Amniotic stem cell (primary cell): ENCODE results near the gene FAM193A.
"Not testable (repeated sequence)": the region's sequence is repeated elsewhere in the genome, so short reads cannot be mapped to it uniquely, and the experiment has no call there.

Source experiments
- DNase-seq: peaks from one replicate; lab custom pipeline; 2025; lab: John Stamatoyannopoulos, UW

The FAM193A gene

DNA sequence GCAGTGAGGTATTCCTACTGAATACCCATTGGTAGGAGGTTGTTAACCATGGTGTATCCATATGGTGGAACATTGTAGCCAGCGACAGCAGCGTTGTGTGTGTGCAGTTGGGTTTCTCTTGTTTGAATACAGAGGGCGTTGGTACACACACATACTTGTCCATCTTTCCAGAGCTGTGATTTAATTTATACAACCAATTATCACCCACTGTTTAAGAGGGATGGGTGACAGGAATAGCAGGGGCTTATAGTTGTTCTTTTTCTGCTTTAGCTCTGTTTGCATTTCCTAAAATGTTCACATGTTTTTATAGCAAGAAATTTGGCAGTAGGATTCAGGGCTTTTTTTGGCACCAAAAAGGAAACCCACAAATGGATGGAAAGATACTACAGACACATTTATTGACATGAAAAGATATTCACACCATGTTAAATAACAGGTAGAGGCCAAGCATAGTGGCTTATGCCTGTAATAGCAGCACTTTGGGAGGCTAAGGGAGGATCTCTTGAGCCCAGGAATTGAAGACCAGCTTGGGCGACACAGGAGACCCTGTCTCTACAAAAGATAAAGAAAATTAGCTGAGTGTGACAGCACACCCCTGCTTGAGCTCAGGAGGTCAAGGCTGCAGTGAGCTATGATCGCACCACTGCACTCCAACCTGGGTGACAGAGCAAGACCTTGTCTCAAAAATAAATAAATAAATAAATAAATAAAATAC, 159.1 kb downstream of the FAM193A start:
- DNase-seq = no peak

DNA sequence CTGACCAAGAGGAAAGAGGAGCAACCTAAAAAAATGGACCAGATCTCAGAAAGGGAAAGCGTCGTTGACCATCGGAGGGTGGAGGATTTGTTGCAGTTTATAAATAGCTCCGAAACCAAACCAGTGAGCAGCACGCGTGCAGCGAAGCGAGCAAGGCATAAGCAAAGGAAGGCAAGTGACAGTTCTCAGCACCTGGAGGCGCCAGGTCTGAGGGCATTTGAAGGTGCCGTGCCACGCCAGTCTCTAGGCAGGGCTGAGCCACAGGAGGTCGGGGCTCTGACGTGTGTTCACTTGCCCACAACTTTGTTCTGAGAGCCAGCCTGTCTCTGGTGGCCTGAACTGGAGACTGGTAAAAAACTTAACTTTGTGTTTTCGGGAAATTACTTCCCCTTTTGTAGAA, 160.0 kb downstream of the FAM193A start:
- no peak for DNase-seq

DNA sequence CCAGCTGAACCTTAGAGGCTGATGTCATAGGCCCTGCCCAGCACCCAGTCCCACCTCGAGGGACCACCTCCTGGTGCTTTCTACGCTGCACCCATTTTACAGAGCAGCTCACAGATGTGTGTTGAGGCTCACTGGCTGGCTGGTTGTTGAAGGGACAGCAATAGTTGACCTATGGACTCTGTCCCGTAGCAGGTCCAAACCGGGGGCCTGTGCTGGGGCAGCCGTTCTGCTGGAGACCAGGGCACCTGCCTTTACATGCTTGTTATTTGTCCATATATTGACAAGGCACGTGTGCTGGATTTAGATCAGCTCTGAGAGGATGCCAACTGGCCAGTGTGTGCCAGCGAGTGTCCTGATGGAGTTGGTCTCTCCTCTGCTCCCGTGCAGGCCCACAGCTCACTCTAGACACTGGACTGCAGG, 161.6 kb downstream of the FAM193A start:
- DNase-seq = no peak

DNA sequence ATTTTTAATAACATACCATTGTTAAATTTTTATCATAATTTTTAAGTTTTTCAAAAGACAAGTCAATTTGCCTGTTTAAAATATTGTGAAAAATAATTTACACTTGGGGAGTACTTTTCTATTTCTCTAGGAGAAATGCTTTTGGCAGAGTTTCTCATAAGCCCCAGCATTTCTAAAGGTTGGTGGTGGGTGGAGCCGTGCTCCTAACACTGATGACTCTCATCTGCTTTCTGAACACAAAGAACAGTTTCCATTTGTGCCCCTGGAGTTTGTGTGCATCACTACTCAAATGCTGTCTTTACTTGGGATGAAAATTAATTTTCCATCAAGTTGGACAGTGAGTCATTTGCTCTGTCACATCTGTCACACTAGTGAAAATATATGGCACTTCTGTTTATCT, 162.1 kb downstream of the FAM193A start:
- DNase-seq = no peak

DNA sequence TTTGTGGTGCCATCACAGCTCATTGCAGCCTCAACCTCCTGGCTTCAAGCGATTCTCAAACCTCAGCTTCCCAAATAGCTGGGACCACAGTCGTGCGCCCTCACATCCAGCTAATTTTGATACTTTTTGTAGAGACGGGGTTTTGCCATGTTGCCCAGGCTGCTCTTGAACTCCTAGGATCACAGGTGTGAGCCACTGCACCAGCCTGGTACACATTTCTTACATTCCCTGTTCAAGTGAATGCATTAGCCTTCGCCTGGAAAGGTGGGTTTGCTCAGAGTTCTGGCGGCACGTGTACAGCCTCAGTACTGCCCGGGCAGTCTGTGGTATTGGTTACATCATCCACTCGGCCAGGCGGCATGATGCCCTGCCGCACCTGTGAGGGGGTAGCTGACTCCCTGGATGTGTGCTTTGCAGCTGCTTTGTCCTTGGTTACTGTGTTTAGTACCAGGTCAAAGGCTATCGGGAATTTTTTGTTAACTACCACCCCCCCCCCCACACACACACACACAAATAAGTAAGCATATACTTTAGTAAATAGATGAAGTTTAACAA, 162.6 kb downstream of the FAM193A start:
- no peak for DNase-seq

DNA sequence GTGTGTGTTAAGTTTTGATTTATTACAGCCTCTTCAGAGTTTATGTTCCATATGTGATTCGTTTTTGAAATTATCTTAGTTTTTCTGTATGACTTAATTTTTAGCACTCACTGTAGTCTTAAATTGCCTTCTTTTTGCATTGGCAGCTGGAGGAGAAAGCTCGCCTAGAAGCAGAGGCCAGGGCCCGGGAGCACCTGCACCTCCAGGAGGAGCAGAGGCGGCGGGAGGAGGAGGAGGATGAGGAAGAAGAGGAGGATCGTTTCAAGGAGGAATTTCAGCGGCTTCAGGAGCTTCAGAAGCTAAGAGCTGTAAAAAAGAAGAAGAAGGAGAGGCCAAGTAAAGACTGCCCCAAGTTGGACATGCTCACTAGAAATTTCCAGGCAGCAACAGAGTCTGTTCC, 163.1 kb downstream of the FAM193A start:
- no peak for DNase-seq

DNA sequence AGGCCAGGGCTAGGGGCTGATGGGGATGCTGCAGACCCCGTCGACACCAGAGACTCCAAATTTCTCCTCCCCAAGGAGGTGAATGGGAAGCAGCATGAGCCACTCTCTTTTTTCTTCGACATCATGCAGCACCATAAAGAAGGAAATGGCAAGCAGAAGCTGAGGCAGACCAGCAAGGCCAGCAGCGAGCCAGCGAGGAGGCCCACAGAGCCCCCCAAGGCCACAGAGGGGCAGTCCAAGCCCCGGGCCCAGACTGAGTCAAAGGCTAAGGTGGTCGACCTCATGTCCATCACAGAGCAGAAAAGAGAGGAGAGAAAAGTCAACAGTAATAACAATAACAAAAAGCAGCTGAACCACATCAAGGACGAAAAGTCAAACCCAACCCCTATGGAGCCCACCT, 163.6 kb downstream of the FAM193A start:
- DNase-seq = no peak

DNA sequence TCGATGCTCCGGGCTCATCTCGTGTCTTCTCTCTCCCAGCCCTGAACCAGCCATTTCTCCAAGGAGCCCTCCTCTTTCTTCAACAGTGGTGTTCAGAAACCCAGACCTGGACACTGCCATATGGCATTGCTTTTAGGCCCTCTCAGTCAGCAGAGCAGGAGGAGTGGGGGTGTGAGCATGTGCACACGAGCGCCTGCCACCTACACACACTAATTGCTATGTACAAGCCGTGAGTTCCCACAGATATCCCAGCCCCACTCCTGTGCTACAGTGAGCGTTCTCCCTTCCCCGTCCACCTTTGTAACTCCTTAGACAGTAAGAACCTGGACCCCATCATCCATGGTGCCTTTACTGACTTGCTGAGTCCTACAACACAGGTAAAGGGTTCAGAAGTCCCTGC, 165.9 kb downstream of the FAM193A start:
- DNase-seq = no peak

DNA sequence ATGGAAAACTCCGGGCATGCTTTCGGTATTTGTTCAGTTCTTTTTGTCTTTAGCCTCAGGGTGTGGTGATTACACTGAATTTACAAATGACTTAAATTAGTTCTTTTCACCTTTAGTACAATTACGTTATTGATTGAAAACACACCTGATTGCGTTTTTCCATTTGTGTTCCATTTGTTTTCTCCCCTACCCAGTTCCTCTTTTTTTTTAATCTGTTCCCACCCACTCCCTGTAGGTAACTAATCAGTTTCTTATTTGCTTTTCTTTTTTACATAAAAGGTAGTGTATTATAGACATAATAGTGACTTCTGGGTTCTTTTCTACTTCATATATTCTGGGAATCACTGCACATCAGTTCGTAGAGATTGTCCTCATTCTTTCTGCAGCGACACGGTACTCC, 166.3 kb downstream of the FAM193A start:
- DNase-seq = no peak

DNA sequence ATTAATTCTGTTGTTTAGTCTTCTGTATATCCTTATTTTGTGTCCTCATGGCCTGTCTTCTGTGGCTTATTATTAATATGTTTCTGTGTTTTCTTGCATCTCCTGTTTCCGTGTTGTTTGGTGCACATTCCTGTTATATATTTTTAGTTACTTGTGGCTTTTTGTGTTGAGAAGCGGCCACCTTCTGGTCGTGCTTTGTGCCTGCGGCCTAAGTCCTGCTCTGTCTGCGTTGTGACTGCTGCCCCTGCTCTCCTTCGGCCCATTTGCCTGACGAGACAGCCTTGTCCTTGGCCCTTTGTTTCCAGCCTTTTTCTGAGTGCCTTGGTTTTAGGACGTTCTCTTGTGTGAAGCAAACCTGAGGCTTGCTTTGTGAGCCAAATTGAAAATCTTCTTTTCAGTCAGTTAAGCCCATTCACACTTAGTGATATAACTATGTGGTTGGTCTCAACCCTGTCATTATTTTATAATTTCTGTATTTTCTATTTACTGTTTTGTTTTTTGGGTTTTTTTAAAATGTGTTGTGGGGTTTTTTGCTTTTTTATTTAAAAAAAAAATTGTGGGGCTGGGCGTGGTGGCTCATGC, 175.9 kb downstream of the FAM193A start:
- DNase-seq = no peak

DNA sequence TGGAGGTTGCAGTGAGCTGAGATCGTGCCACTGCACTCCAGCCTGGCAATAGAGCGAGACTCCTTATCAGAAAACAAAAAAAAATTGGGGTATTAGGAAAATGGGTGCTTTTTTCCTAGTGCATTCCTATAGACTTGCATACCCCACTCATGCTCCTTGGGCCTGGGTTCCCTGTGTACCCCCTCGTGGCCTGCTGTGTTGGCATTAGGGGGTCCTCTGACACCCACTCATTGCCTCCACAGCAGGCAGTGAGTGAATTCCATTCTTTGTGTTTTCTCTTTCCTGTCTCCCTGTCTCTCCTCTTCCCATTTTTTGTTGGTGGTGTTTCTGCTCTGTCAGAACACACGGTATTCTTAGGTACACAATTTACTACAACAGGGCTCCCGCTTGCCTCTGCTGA, 176.9 kb downstream of the FAM193A start:
- no peak for DNase-seq

DNA sequence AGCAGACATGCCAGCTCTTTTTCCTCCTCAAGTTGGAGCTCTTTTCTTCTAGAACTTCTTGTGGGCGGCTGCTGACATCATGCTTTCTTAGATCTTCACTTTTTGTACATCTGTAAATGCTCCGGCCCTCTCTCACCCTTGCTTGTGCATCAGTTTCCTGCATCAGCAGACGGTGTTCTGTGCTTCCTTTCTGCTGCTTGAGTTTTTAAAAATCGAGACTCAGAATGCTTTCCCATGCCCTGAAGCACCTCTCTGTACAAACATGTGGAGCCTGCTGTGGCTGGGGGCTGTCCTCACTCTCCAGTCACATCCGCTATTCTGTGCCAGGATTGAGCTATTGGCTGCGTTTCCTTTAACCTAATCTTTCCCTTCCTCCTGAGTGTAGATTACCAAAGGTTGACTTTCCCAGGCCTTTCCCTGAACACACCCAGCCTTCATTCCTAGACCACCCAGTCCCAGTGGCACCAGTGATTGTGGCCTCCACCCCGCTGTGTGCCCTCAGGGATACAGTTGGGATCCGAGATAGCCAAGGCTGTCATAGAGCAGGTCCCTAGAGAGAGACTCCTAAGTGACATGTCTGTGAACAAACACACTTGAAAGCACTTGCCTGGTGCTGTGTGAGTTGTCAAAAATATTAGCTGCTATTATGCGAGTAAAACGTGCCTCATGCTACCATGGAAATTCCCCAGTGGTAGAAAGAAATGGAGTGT, 177.8 kb downstream of the FAM193A start:
- no peak for DNase-seq

DNA sequence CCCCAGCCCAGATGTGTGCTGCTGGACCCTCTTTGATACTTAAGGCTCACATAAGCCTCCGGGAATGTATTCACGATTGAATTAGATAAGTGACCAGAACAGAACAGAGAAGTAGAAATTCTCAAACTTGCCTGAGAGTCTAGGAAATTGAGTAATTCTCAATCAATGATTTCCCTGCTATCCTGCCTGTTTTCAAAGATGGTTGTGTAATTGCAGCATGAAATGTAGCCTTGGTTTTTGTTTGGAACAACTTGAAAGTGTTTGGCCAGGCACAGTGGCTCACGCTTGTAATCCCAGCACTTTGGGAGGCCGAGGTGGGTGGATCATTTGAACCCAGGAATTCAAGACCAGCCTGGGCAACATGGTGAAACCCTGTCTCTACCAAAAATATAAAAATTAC, 178.5 kb downstream of the FAM193A start:
- DNase-seq = no peak

DNA sequence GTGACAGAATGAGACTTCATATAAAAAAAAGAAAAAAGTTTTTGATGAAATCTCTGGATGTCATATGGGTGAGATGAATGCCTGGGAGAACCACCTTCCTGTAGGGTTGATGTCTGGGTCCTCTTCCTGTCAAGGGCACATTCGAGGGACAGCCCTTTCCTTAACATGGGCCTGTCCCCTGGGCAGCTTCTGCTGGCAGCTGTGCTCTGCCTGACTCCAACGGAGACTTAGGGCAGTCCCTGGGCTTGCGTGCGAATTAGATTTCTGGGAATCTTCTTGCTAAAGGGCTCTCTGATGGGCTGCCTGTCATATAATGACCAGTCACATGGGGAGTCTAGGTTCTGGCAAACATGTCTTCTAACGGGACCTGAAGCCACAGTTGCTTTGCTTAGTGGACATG, 179.0 kb downstream of the FAM193A start:
- DNase-seq = no peak

DNA sequence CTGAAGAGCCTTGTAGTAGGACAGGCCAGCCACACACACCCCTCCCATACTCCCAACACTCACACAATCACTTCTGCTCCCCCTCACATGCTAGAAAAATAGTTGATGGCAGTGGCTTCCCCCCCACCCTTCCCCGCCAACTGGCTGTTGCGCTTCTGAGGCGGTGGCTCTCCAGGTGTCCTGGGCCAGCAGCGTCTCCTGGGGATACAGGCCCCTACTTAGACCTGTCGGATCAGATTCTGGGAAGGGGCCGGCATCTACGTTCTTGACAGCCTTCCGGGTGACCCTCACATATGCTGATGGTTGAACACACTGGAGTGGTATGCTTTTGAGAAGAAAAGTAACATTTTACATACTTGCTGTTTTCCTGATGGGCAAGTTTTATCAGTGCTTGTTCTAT, 179.8 kb downstream of the FAM193A start:
- DNase-seq = no peak

DNA sequence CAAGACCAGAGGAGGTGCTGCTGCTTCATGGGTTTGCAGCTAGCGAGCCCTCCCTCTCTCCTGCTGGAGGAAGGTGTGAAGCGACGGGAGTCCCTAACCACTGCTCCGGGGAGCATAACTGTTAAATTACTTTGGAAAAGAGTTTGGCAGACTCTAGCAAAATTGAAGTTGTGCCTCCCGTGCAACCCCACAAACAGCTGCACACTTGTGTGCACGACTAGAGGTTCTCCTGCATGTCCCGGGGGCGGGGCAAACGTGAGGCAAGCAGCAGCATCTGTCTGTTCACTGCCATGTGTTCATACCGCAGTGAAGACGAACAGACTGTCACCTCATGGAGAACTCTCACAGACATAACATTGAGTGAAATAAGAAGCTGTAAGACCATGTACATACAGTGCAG, 185.1 kb downstream of the FAM193A start:
- no peak for DNase-seq

DNA sequence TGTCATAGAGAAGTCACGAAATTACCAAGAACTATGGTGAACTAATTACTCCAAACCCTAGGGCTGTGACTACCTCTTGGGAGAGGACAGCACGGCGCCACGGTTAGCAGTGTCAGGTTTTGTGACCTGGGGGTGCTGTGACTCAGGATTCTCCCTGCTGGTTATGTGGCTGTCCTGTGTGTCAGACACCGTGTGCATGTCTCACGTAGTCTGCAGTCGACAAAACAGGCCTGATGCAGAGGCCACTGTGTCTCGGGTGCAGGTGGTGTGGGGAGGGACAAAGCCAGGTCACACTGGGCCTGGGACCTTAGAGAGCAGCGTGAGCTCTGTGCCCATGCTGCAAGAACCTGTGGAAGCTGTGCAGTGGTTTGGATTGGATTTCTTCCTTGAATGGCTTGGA, 185.6 kb downstream of the FAM193A start:
- no peak for DNase-seq

DNA sequence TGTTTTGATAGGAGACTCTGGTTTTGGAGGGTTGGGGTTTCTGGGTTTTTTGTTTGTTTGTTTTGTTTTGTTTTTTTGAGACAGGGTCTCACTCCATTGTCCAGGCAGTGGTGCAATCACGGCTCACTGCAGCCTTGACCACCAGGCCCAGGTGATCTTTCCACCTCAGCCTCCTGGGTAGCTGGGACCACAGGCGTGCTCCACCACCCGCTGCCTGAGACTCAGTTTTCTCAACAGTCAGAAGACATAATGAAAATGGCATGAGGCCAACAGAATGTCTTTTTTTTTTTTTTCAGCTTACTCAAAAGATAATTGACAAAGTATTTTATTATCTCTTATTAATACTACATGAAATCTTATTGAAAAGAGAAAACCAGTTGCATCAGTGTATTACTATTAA, 187.3 kb downstream of the FAM193A start:
- DNase-seq = no peak

DNA sequence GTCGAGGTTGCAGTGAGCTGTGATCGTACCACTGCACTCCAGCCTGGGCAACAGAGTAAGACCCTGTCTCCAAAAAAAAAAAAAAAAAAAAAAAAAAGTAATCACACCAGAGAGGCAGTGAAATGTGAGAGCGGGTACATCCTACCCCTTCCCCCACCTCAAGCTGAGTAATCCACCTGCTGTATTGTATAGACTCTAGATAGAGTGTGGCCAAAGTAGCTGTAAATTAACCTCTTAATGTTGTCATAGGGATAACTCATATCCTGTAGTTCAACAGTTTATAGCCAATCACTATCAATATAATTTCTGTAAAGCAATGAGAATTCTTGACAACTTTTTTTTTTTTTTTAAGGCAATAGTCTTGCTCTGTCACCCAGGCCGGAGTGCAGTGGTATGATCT, 188.9 kb downstream of the FAM193A start:
- no peak for DNase-seq

DNA sequence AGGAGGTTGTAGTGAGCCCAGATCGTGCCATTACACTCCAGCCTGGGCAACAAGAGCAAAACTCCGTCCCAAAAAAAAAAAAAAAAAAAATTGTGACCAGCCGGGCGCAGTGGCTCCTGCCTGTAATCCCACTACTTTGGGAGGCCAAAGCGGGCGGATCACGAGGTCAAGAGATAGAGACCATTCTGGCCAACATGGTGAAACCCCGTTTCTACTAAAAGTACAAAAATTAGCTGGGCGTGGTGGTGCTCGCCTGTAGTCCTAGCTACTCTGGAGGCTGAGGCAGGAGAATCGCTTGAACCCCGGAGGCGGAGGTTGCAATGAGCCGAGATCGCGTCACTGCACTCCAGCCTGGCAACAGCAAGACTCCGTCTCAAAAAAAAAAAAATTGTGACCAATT, 190.4 kb downstream of the FAM193A start:
- not testable (repeated sequence) for DNase-seq

DNA sequence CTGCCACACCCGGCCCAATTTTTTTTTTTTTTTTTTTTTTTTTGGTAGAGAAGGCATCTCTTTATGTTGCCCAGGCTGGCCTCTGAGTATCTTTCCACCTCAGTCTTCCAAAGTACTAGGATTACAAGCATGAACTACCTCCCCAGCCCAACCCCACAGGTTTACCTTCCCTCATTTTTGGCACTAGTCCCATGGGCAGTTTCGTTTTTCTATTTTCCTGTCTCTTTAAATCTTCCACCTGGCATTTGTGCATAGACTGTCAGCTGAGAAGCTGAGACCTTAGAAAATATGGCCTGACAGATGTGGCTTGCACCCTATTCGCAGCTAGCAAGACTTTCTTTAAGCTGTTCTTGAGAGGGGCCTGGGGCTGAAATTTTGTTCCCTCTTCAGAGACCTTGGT, 191.8 kb downstream of the FAM193A start:
- DNase-seq = no peak

DNA sequence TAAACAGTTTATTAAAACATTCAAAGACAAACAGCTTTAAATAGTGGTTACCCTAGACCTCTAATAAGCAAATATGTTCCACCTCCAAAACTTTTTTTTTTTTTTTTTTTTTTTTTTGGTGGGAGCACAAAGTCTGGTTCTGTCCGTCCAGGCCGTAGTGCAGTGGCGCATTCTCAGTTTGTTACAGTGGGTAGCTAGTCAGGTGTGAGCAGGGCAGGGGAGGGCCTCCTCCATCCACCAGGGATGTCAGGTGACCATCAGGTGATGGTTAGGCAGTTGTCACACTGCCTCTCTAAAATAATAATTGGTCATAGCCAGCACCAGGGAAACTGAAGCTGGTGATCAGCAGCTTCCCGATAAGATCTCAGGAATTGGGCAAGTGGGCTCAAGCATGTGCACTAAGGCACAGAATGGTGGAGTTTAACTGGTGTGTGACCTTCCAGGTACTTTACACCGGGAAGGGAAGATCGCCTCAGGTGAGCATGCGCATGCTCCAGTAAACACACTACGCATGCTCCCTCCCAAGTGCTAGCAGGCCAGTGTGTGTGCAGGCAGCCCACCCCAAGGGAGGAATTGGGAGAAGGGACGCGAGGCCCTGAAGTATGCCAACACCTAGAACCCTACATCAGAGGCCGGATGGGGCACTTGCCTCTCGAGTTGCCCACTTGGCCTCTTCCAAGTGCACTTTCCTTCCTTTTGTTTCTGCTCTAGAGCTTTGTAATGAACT, 192.5 kb downstream of the FAM193A start:
- no peak for DNase-seq

DNA sequence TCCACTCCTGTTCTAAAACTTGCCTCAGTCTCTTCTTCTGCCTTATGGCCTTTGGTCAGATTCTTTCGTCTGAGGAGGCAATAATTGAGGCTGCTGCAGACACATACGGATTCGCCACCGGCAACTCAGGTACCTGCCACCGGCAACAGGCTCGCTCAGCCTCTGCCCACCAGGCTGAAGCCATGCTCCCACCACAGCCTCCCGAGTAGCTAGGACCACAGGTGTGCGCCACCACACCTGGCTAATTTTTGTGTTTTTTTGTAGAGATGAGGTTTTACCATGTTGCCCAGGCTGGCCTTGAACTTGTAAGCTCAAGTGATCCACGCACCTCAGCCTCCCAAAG, 193.1 kb downstream of the FAM193A start:
- no peak for DNase-seq
